ENCODE measurements around the gene NCOR2. TPM values are rescaled to one million over a fixed set of nuclear protein-coding genes. Genes with fewer than 3 reads are reported as not detected.
A peak's percentile ranks its signal among the peaks of the same experiment; 100 is the strongest.

The NCOR2 gene
- total and polyA plus RNA-seq, 2 donors (not counting 1 experiment from before 2014, with no cell fraction given) = 25.9 to 144 TPM

GRCh38 chr12:124557518-124558223, 9.7 kb downstream of the NCOR2 start:
- POLR2A ChIA-PET = no interaction called here
- intact Hi-C loops (cut with micrococcal nuclease) = loop anchor here (10.0 kb wide), 1 partner anchor 63 kb away; no protein-coding TSS in a partner anchor
- Mint-ChIP-seq H3K4me1 (peaks cover 53% of the 10 kb centered on the region), H3K27ac (peak overlapping the region; percentile 29), H3K4me3 (no peak overlapping the region), H3K9me3 (ENCODE audit: insufficient read depth) (no peaks in the 10 kb centered on the region), H3K27me3 (no peaks in the 10 kb centered on the region)
- CTCF ChIA-PET = no interaction called here
- Histone ChIP-seq H3K4me3 (ENCODE audit: control extremely low read depth in 1 of 5, extremely low read depth in 1 of 5, insufficient read depth in 1 of 5, low read depth in 2 of 5, low read length in 4 of 5) (no peak overlapping the region), H4K20me1 (ENCODE audit: control insufficient read depth, insufficient read depth, low read length, poor library complexity, severe bottlenecking) (peaks cover 85% of the 10 kb centered on the region), H3K9ac (ENCODE audit: low read length) (no peak overlapping the region), H2AFZ (ENCODE audit: insufficient read depth, low read depth, low read length, poor library complexity, severe bottlenecking) (no peak overlapping the region), H3K79me2 (ENCODE audit: control insufficient read depth, insufficient read depth, low read length) (peaks cover 99% of the 10 kb centered on the region), H3K4me2 (replicated peaks; ENCODE audit: low read depth, low read length, poor library complexity, severe bottlenecking) (no peak overlapping the region), H3K4me1 (ENCODE audit: control insufficient read depth in 2 of 2, insufficient read depth in 2 of 2, low read length in 2 of 2) (peaks cover 12 to 31% of the 10 kb centered on the region in 2 donors), H3K36me3 (replicated peaks in 1 of 2; ENCODE audit: control extremely low read depth in 1 of 2, control insufficient read depth in 1 of 2, extremely low read depth in 1 of 2, insufficient read depth in 2 of 2, low read length in 1 of 2) (peaks cover 0 to 9% of the 10 kb centered on the region in 2 experiments), H3K27ac (ENCODE audit: low read length in 2 of 2) (no peak overlapping the region), H3K9me3 (ENCODE audit: control extremely low read depth in 1 of 3, control insufficient read depth in 2 of 3, insufficient read depth in 1 of 3, low read length in 2 of 3) (peaks cover 0 to 5% (median 0%) of the 10 kb centered on the region in 3 donors), H3K27me3 (replicated peaks in 1 of 4; ENCODE audit: control extremely low read depth in 1 of 4, control insufficient read depth in 3 of 4, insufficient read depth in 4 of 4, low read length in 3 of 4) (no peaks in the 10 kb centered on the region)
- TF ChIP-seq EZH2 (IDR thresholded peaks at IDR 0.05; ENCODE audit: borderline replicate concordance, insufficient read depth, low read depth, low read length, poor library complexity, severe bottlenecking) = no peak
- TF ChIP-seq CTCF (IDR thresholded peaks at IDR 0.05) = no peak
- DNase-seq (no peak), ATAC-seq (ENCODE audit: low read depth) (no peak)
- WGBS (ENCODE audit: insufficient coverage) = 93% methylated on average over 13 of the region's 15 CpGs

GRCh38 chr12:124556896-124557501, 10.4 kb downstream of the NCOR2 start:
- TF ChIP-seq EZH2 (IDR thresholded peaks at IDR 0.05; ENCODE audit: borderline replicate concordance, insufficient read depth, low read depth, low read length, poor library complexity, severe bottlenecking) (no peak), CTCF (IDR thresholded peaks at IDR 0.05) (no peak)
- no peak for DNase-seq
- Histone ChIP-seq H3K9me3 (ENCODE audit: control extremely low read depth in 1 of 3, control insufficient read depth in 2 of 3, insufficient read depth in 1 of 3, low read length in 2 of 3) (peaks cover 0 to 5% (median 0%) of the 10 kb centered on the region in 3 donors), H3K4me1 (ENCODE audit: control insufficient read depth in 2 of 2, insufficient read depth in 2 of 2, low read length in 2 of 2) (peaks cover 18 to 38% of the 10 kb centered on the region in 2 donors), H3K9ac (ENCODE audit: low read length) (no peak overlapping the region), H2AFZ (ENCODE audit: insufficient read depth, low read depth, low read length, poor library complexity, severe bottlenecking) (no peak overlapping the region), H3K36me3 (replicated peaks in 1 of 2; ENCODE audit: control extremely low read depth in 1 of 2, control insufficient read depth in 1 of 2, extremely low read depth in 1 of 2, insufficient read depth in 2 of 2, low read length in 1 of 2) (peaks cover 0 to 9% of the 10 kb centered on the region in 2 experiments), H3K27ac (ENCODE audit: low read length in 2 of 2) (no peak overlapping the region), H3K4me3 (ENCODE audit: control extremely low read depth in 1 of 5, extremely low read depth in 1 of 5, insufficient read depth in 1 of 5, low read depth in 2 of 5, low read length in 4 of 5) (no peak overlapping the region), H3K79me2 (ENCODE audit: control insufficient read depth, insufficient read depth, low read length) (peaks cover 99% of the 10 kb centered on the region), H3K27me3 (replicated peaks in 1 of 4; ENCODE audit: control extremely low read depth in 1 of 4, control insufficient read depth in 3 of 4, insufficient read depth in 4 of 4, low read length in 3 of 4) (no peaks in the 10 kb centered on the region), H4K20me1 (ENCODE audit: control insufficient read depth, insufficient read depth, low read length, poor library complexity, severe bottlenecking) (peaks cover 84% of the 10 kb centered on the region), H3K4me2 (replicated peaks; ENCODE audit: low read depth, low read length, poor library complexity, severe bottlenecking) (no peak overlapping the region)
- intact Hi-C loops (cut with micrococcal nuclease) = loop anchor here (10.0 kb wide), 1 partner anchor 62 kb away; no protein-coding TSS in a partner anchor
- Mint-ChIP-seq H3K4me3 (no peak overlapping the region), H3K27me3 (no peaks in the 10 kb centered on the region), H3K9me3 (ENCODE audit: insufficient read depth) (no peaks in the 10 kb centered on the region), H3K4me1 (peaks cover 55% of the 10 kb centered on the region), H3K27ac (no peak overlapping the region)
- WGBS (ENCODE audit: insufficient coverage) = 96% methylated on average over 20 of the region's 22 CpGs
- CTCF ChIA-PET = no interaction called here
- no peak for ATAC-seq (ENCODE audit: low read depth)
- POLR2A ChIA-PET = interaction anchor here (0.6 kb wide), 1 partner anchor 16 kb away, joined by 3 read pairs; no protein-coding TSS in a partner anchor

Data from B cell (primary cell).